CD14-positive monocyte (primary cell): ENCODE data around the gene USP20. TPM values are rescaled to one million over a fixed set of nuclear protein-coding genes. Genes with fewer than 3 reads are reported as not detected.

Experiments
- DNase-seq, 3 donors: peaks; one replicate each; pipeline ENCODE4 v3.0.0-alpha.2; 2011 to 2022
- H2AFZ ChIP-seq: 2 replicates; pipeline ENCODE4 v1.6.0; 2012; ENCODE audit warnings: mild to moderate bottlenecking, low read depth, low read length, inconsistent platforms; ENCODE audit not compliant: insufficient read depth, poor library complexity, severe bottlenecking
- H3K27ac ChIP-seq, 2 donors: 1 replicate in 1 of 2; 2 replicates in 1 of 2; pipeline ENCODE4 v1.5.1; 2012 to 2013; ENCODE audit warnings: low read length in 2 of 2, control low read depth in 1 of 2, inconsistent platforms in 1 of 2, low read depth in 1 of 2, mild to moderate bottlenecking in 1 of 2
- H3K27me3 ChIP-seq, 2 donors: one replicate each; pipeline versions ENCODE4 v1.6.0 to v1.6.1; 2011 to 2013; ENCODE audit warnings: low read length in 2 of 2; ENCODE audit not compliant: control insufficient read depth in 2 of 2, insufficient read depth in 2 of 2
- H3K36me3 ChIP-seq, 2 donors: replicated peaks in 1 of 2; 1 replicate in 1 of 2; 2 replicates in 1 of 2; pipeline versions ENCODE4 v1.5.1 to v1.6.1; 2012 to 2013; ENCODE audit warnings: low read length in 2 of 2, control low read depth in 1 of 2, inconsistent platforms in 1 of 2, mild to moderate bottlenecking in 1 of 2; ENCODE audit not compliant: insufficient read depth in 2 of 2, control insufficient read depth in 1 of 2
- H3K4me1 ChIP-seq, 2 donors: 1 replicate in 1 of 2; 2 replicates in 1 of 2; pipeline versions ENCODE4 v1.5.1 to v1.6.1; 2012 to 2013; ENCODE audit warnings: low read length in 2 of 2, control low read depth in 1 of 2, inconsistent platforms in 1 of 2, mild to moderate bottlenecking in 1 of 2, moderate library complexity in 1 of 2; ENCODE audit not compliant: insufficient read depth in 2 of 2, control insufficient read depth in 1 of 2
- H3K4me2 ChIP-seq: replicated peaks from 2 replicates; pipeline ENCODE3; 2012; ENCODE audit warnings: low read length, moderate library complexity, mild to moderate bottlenecking; ENCODE audit not compliant: poor library complexity, severe bottlenecking; ENCODE audit errors: extremely low read depth
- H3K4me3 ChIP-seq, 3 experiments: fragments of 200-600 bp in 1 of 3; sonication (generic) in 1 of 3; replicated peaks in 1 of 3; 1 replicate in 2 of 3; 2 replicates in 1 of 3; pipeline ENCODE4 v1.5.1; 2011 to 2013; ENCODE audit warnings: low read length in 3 of 3, mild to moderate bottlenecking in 3 of 3, control low read depth in 2 of 3, low read depth in 2 of 3, inconsistent platforms in 1 of 3, moderate library complexity in 1 of 3
- H3K79me2 ChIP-seq: 2 replicates; pipeline ENCODE4 v1.6.0; 2012; ENCODE audit warnings: mild to moderate bottlenecking, control low read depth, inconsistent platforms, low read length, moderate library complexity; ENCODE audit not compliant: insufficient read depth
- H3K9ac ChIP-seq: 2 replicates; pipeline ENCODE4 v1.6.0; 2017; ENCODE audit warnings: low read length, mild to moderate bottlenecking; ENCODE audit not compliant: insufficient read depth, poor library complexity, severe bottlenecking
- H3K9me3 ChIP-seq, 2 donors: replicated peaks in 1 of 2; 1 replicate in 1 of 2; 2 replicates in 1 of 2; pipeline versions ENCODE4 v1.5.1 to v1.6.1; 2012 to 2013; ENCODE audit warnings: low read length in 2 of 2, control low read depth in 1 of 2; ENCODE audit not compliant: control insufficient read depth in 1 of 2, insufficient read depth in 1 of 2
- H4K20me1 ChIP-seq: 2 replicates; pipeline ENCODE4 v1.6.0; 2012; ENCODE audit warnings: mild to moderate bottlenecking, low read length, control low read depth, moderate library complexity; ENCODE audit not compliant: insufficient read depth
- H3K27ac Mint-ChIP-seq, 7 donors: one replicate each; pipeline ENCODE4 v1.8.0; 2020; ENCODE audit warnings: mild to moderate bottlenecking in 7 of 7, mixed read lengths in 7 of 7, moderate library complexity in 6 of 7, inconsistent platforms in 2 of 7
- H3K27me3 Mint-ChIP-seq, 3 donors: one replicate each; pipeline ENCODE4 v1.8.0; 2021 to 2022; ENCODE audit warnings: low read depth in 3 of 3, mild to moderate bottlenecking in 3 of 3, mixed read lengths in 3 of 3, moderate library complexity in 3 of 3, inconsistent platforms in 1 of 3
- H3K36me3 Mint-ChIP-seq, 2 donors: one replicate each; pipeline ENCODE4 v1.8.0; 2020; ENCODE audit warnings: mixed read lengths in 2 of 2, inconsistent platforms in 1 of 2, mild to moderate bottlenecking in 1 of 2
- H3K4me1 Mint-ChIP-seq: one replicate; pipeline ENCODE4 v1.8.0; 2020; ENCODE audit warnings: mild to moderate bottlenecking, mixed read lengths
- H3K4me3 Mint-ChIP-seq, 2 donors: one replicate each; pipeline ENCODE4 v1.8.0; 2020; ENCODE audit warnings: mild to moderate bottlenecking in 2 of 2, mixed read lengths in 2 of 2, moderate library complexity in 1 of 2
- H3K9me3 Mint-ChIP-seq, 7 donors: one replicate each; pipeline ENCODE4 v1.8.0; 2020 to 2022; ENCODE audit warnings: mixed read lengths in 7 of 7, mild to moderate bottlenecking in 6 of 7, moderate library complexity in 6 of 7, inconsistent platforms in 2 of 7
- CTCF ChIP-seq: fragments of 200-600 bp; IDR thresholded peaks from one replicate; pipeline ENCODE4 v1.8.0; 2022; ENCODE audit warnings: antibody characterized with exemption, mild to moderate bottlenecking
- WGBS: methylation state at CpG from one replicate; pipeline ENCODE4 v1.1.5; 2013; ENCODE audit warnings: missing lambda C conversion rate; ENCODE audit not compliant: insufficient coverage; 5-methylcytosine and 5-hydroxymethylcytosine counted together
- intact Hi-C, 2 donors: fragments of 100-400 bp; cut with micrococcal nuclease; formaldehyde crosslinking; loops; one replicate each; pipeline versions ENCODE4 v1.15.0 to v1.15.1; 2023
- polyA plus RNA-seq, 3 donors: library from polyadenylated mRNA; depleted of rRNA in 1 of 3; unstranded in 2 of 3; stranded (reverse) in 1 of 3; fragments of 300-500 nt in 2 of 3; fragments of >200 nt in 1 of 3; fragmentation: Illumina TruSeq in 2 of 3; gene quantifications; 1 replicate in 2 of 3; 2 replicates in 1 of 3; pipeline ENCODE4 v1.2.3, GENCODE V29; 2012 to 2021
- small RNA-seq: library from RNA; depleted of rRNA; stranded (forward); fragments of <200 nt; gene quantifications from one replicate; pipeline ENCODE3, GENCODE V24; 2012; ENCODE audit warnings: low read depth; ENCODE audit not compliant: insufficient read length

The USP20 gene
- polyA plus RNA-seq, 3 donors = 2.7 to 30.0 (median 5.2) TPM

GRCh38 chr9:129929496-129930125 is 94.4 kb downstream of the USP20 start:
- peaks cover 53% of the 10 kb centered on the region for H3K79me2 ChIP-seq
- no CpG with 5 or more reads among the region's 9 CpGs for WGBS
- Mint-ChIP-seq H3K36me3 (peaks cover 39 to 64% of the 10 kb centered on the region in 2 donors), H3K4me1 (peaks cover 30% of the 10 kb centered on the region), H3K27me3 (no peaks in the 10 kb centered on the region), H3K4me3 (no peak overlapping the region), H3K9me3 (peaks cover 0 to 2% (median 0%) of the 10 kb centered on the region in 7 donors), H3K27ac (no peak overlapping the region)
- no peaks in the 10 kb centered on the region for H4K20me1 ChIP-seq
- intact Hi-C loops = no loop called here
- H3K36me3 ChIP-seq = peaks cover 40 to 63% of the 10 kb centered on the region in 2 donors
- no peaks in the 10 kb centered on the region for H3K9me3 ChIP-seq
- no peak overlapping the region for H3K4me2 ChIP-seq
- no peak overlapping the region for H2AFZ ChIP-seq
- H3K4me3 ChIP-seq = no peak overlapping the region
- no peaks in the 10 kb centered on the region for H3K27me3 ChIP-seq
- no peak overlapping the region for H3K9ac ChIP-seq
- no peak for TF ChIP-seq CTCF
- H3K27ac ChIP-seq = peak overlapping the region in 1 of 2 donors; percentile 26
- no peak for DNase-seq
- H3K4me1 ChIP-seq = peaks cover 20 to 26% of the 10 kb centered on the region in 2 donors

GRCh38 chr9:129930743-129931142 is 95.5 kb downstream of the USP20 start:
- H3K4me2 ChIP-seq = no peak overlapping the region
- no peak overlapping the region for H3K9ac ChIP-seq
- Mint-ChIP-seq H3K27ac (peak overlapping the region in 2 of 7 donors; percentile 25 to 26), H3K27me3 (no peaks in the 10 kb centered on the region), H3K36me3 (peaks cover 35 to 57% of the 10 kb centered on the region in 2 donors), H3K9me3 (peaks cover 0 to 2% (median 0%) of the 10 kb centered on the region in 7 donors), H3K4me3 (no peak overlapping the region), H3K4me1 (peaks cover 40% of the 10 kb centered on the region)
- no peak for DNase-seq
- peak overlapping the region in 1 of 2 donors; percentile 33 for H3K27ac ChIP-seq
- H3K4me3 ChIP-seq = no peak overlapping the region
- H3K4me1 ChIP-seq = peaks cover 29 to 38% of the 10 kb centered on the region in 2 donors
- peaks cover 34 to 52% of the 10 kb centered on the region in 2 donors for H3K36me3 ChIP-seq
- H2AFZ ChIP-seq = no peak overlapping the region
- no peaks in the 10 kb centered on the region for H3K9me3 ChIP-seq
- intact Hi-C loops = no loop called here
- no peaks in the 10 kb centered on the region for H4K20me1 ChIP-seq
- no peak for TF ChIP-seq CTCF
- no peaks in the 10 kb centered on the region for H3K27me3 ChIP-seq
- peaks cover 54% of the 10 kb centered on the region for H3K79me2 ChIP-seq
- 100% methylated on average over 1 of the region's 2 CpGs for WGBS

Small RNA genes within 50 kb of the gene (small RNA-seq; reads per million reads assigned to genes)
- gene MIR6855 = not detected

Other genes with a start within 250 kb of the USP20 start
- not detected for gene C9orf50, start 214.4 kb upstream of the USP20 start, polyA plus RNA-seq
- 10 to 100 TPM; 16.0 to 43.9 (median 28.2) TPM for gene NTMT1, start 209.3 kb upstream of the USP20 start, polyA plus RNA-seq
- 10 to 100 TPM in 2 of 3 donors, 1 to 10 TPM in 1; 8.1 to 21.1 (median 10.1) TPM for gene ASB6, start 193.3 kb upstream of the USP20 start, polyA plus RNA-seq
- not detected for gene PRRX2, start 169.8 kb upstream of the USP20 start, polyA plus RNA-seq
- 1 to 10 TPM in 1 of 3 donors, under 1 TPM in 2; 0.29 to 1.8 (median 0.84) TPM for gene PTGES, start 82.4 kb upstream of the USP20 start, polyA plus RNA-seq
- 10 to 100 TPM; 15.8 to 22.5 (median 18.0) TPM for gene TOR1B, start 32.3 kb upstream of the USP20 start, polyA plus RNA-seq
- gene TOR1A, start 11.3 kb upstream of the USP20 start, polyA plus RNA-seq = 10 to 100 TPM; 41.2 to 95.3 (median 89.6) TPM
- gene C9orf78, start 183 bp upstream of the USP20 start, polyA plus RNA-seq = 10 to 100 TPM; 53.3 to 82.4 (median 65.5) TPM
- 10 to 100 TPM; 37.6 to 60.7 (median 51.4) TPM for gene FNBP1, start 207.7 kb downstream of the USP20 start, polyA plus RNA-seq
- gene GPR107, start 218.4 kb downstream of the USP20 start, polyA plus RNA-seq = 10 to 100 TPM in 1 of 3 donors, 1 to 10 TPM in 2; 6.0 to 22.6 (median 6.0) TPM